Measurements from ENCODE around the gene CENPA. TPM values are rescaled to one million over a fixed set of nuclear protein-coding genes. Genes with fewer than 3 reads are reported as not detected.
"Not testable (repeated sequence)": the region's sequence is repeated elsewhere in the genome, so short reads cannot be mapped to it uniquely, and the experiment has no call there.

Gene CENPA
- total RNA-seq, 1 experiment from 2014 or later, result 45.8 TPM

DNA sequence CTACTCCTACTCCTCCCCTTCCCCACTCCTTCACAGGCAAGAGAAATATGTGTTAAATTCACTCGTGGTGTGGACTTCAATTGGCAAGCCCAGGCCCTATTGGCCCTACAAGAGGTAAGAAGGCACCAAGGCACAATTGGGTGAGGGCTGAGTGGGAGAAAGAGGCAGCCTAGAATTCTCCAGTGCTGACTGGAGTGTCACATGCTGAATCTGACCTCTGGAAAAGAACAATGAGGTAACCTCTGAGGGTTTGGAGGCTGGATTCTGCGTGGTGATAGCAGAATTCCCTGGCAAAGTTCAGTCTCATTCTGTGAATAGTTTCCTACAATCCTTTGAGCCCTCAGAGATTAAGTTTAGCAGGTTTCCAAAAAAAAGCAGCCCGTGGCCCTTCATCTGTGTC lies 6.9 kb downstream of the CENPA start:
- DNase-seq (ENCODE audit: low read depth, low spot score) (no peak), ATAC-seq (no peak)
- no peak overlapping the region for H3K4me3 ChIP-seq (replicated peaks in 1 of 2; ENCODE audit: low read depth in 1 of 2, low read length in 2 of 2)
- H3K4me2 ChIP-seq (ENCODE audit: low read length), result no peak overlapping the region
- ChIA-PET POLR2A (no interaction called here), CTCF (no interaction called here), RAD21 (ENCODE audit: low non-redundant PET in 1 of 2, low total read pairs in 2 of 2, uncharacterized antibody in 2 of 2, unreplicated experiment in 2 of 2) (no interaction called here)
- no peak overlapping the region for H2AFZ ChIP-seq (ENCODE audit: low read depth, low read length, poor library complexity, severe bottlenecking)
- H3K36me3 ChIP-seq (ENCODE audit: control insufficient read depth in 1 of 2, insufficient read depth in 2 of 2, low read length in 2 of 2), result peaks cover 29 to 64% of the 10 kb centered on the region in 2 experiments
- H4K20me1 ChIP-seq (ENCODE audit: insufficient read depth), result no peaks in the 10 kb centered on the region; the same call in 1 of the 2 replicates
- BruUV-seq (replicated peaks), result no TSS peak
- intact Hi-C loops (cut with micrococcal nuclease), result no loop called here
- H3K27me3 ChIP-seq (ENCODE audit: insufficient read depth, low read length), result no peaks in the 10 kb centered on the region
- H3K4me1 ChIP-seq (ENCODE audit: control insufficient read depth in 1 of 2, insufficient read depth in 2 of 2, low read length in 2 of 2), result 0 out of 4 replicates have a peak, but pooled peaks cover 0 to 4% of the 10 kb centered on the region in 2 experiments
- no peak overlapping the region for H3K9ac ChIP-seq (ENCODE audit: low read length)
- no peak overlapping the region for H3K27ac ChIP-seq (ENCODE audit: low read depth, low read length)
- H3K9me2 ChIP-seq (ENCODE audit: insufficient read depth), result no peaks in the 10 kb centered on the region
- H3K9me3 ChIP-seq (ENCODE audit: control insufficient read depth in 1 of 2, insufficient read depth in 1 of 2, low read depth in 1 of 2, low read length in 2 of 2), result no peaks in the 10 kb centered on the region
- TF ChIP-seq, protein P1, sequence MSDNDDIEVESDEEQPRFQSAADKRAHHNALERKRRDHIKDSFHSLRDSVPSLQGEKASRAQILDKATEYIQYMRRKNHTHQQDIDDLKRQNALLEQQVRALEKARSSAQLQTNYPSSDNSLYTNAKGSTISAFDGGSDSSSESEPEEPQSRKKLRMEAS (IDR thresholded peaks at IDR 0.05), result no peak
- TF ChIP-seq, protein P2, sequence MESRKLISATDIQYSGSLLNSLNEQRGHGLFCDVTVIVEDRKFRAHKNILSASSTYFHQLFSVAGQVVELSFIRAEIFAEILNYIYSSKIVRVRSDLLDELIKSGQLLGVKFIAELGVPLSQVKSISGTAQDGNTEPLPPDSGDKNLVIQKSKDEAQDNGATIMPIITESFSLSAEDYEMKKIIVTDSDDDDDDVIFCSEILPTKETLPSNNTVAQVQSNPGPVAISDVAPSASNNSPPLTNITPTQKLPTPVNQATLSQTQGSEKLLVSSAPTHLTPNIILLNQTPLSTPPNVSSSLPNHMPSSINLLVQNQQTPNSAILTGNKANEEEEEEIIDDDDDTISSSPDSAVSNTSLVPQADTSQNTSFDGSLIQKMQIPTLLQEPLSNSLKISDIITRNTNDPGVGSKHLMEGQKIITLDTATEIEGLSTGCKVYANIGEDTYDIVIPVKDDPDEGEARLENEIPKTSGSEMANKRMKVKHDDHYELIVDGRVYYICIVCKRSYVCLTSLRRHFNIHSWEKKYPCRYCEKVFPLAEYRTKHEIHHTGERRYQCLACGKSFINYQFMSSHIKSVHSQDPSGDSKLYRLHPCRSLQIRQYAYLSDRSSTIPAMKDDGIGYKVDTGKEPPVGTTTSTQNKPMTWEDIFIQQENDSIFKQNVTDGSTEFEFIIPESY (IDR thresholded peaks at IDR 0.05; ENCODE audit: extremely low read depth, insufficient replicate concordance, low read length), result no peak
- peaks cover 44% of the 10 kb centered on the region for H3K79me2 ChIP-seq (ENCODE audit: insufficient read depth, low read length)

DNA sequence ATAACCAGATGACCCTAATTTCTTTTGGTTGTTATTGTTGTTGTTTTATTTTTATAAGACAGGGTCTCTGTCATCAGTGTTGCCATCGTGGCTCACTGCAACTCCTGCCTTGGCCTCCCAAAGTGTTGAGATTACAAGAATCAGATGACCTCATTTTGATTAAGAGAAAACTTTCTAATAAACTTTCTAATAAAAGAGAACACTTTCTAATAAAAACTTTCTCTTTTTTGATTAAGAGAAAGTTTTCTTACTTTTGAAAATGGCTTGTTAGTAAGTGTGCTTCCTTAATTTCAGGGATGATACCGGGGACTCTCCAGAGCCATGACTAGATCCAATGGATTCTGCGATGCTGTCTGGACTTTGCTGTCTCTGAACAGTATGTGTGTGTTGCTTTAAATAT lies 7.7 kb downstream of the CENPA start:
- Histone ChIP-seq H3K4me3 (replicated peaks in 1 of 2; ENCODE audit: low read depth in 1 of 2, low read length in 2 of 2) (no peak overlapping the region), H3K27me3 (ENCODE audit: insufficient read depth, low read length) (no peaks in the 10 kb centered on the region), H3K9me3 (ENCODE audit: control insufficient read depth in 1 of 2, insufficient read depth in 1 of 2, low read depth in 1 of 2, low read length in 2 of 2) (no peaks in the 10 kb centered on the region), H3K27ac (ENCODE audit: low read depth, low read length) (no peak overlapping the region), H3K79me2 (ENCODE audit: insufficient read depth, low read length) (peaks cover 36% of the 10 kb centered on the region), H3K9ac (ENCODE audit: low read length) (no peak overlapping the region), H3K4me1 (ENCODE audit: control insufficient read depth in 1 of 2, insufficient read depth in 2 of 2, low read length in 2 of 2) (no peaks in the 10 kb centered on the region), H3K4me2 (ENCODE audit: low read length) (no peak overlapping the region), H3K36me3 (ENCODE audit: control insufficient read depth in 1 of 2, insufficient read depth in 2 of 2, low read length in 2 of 2) (peaks cover 29 to 58% of the 10 kb centered on the region in 2 experiments), H2AFZ (ENCODE audit: low read depth, low read length, poor library complexity, severe bottlenecking) (no peak overlapping the region), H4K20me1 (ENCODE audit: insufficient read depth) (no peaks in the 10 kb centered on the region; the same call in 1 of the 2 replicates), H3K9me2 (ENCODE audit: insufficient read depth) (no peaks in the 10 kb centered on the region)
- BruUV-seq (replicated peaks), result no TSS peak
- CTCF ChIA-PET, result no interaction called here
- no peak for ATAC-seq
- TF ChIP-seq POLR2AphosphoS5 (IDR thresholded peaks at IDR 0.05; ENCODE audit: low read depth, low read length), result no peak
- TF ChIP-seq ELF1 (IDR thresholded peaks at IDR 0.05; ENCODE audit: borderline replicate concordance, low read depth), result no peak
- no peak for TF ChIP-seq FOSL1 (IDR thresholded peaks at IDR 0.05; ENCODE audit: low read depth)
- TF ChIP-seq, protein P1 (IDR thresholded peaks at IDR 0.05), result no peak
- RAD21 ChIA-PET (ENCODE audit: low non-redundant PET in 1 of 2, low total read pairs in 2 of 2, uncharacterized antibody in 2 of 2, unreplicated experiment in 2 of 2), result no interaction called here
- POLR2A ChIA-PET, result no interaction called here
- intact Hi-C loops (cut with micrococcal nuclease), result no loop called here
- DNase-seq (ENCODE audit: low read depth, low spot score), result no peak

DNA sequence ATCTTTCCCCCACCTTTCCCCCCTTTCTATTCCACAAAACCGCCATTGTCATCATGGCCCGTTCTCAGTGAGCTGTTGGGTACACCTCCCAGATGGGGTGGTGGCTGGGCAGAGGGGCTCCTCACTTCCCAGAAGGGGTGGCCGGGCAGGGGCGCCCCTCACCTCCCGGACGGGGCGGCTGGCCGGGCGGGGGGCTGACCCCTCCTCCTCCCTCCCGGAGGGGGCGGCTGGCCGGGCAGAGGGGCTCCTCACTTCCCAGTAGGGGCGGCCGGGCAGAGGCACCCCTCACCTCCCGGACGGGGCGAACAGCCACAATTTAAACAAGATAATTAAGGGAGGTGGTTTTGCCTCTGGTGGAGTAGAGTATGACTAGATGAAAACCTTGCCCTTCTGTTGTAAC lies 9.3 kb downstream of the CENPA start:
- H3K9me2 ChIP-seq (ENCODE audit: insufficient read depth); H2AFZ ChIP-seq (ENCODE audit: low read depth, low read length, poor library complexity, severe bottlenecking); ATAC-seq; RAD21 ChIA-PET (ENCODE audit: low non-redundant PET in 1 of 2, low total read pairs in 2 of 2, uncharacterized antibody in 2 of 2, unreplicated experiment in 2 of 2); H4K20me1 ChIP-seq (ENCODE audit: insufficient read depth); H3K27ac ChIP-seq (ENCODE audit: low read depth, low read length); DNase-seq (ENCODE audit: low read depth, low spot score); CTCF ChIA-PET; POLR2A ChIA-PET; H3K27me3 ChIP-seq (ENCODE audit: insufficient read depth, low read length); H3K9me3 ChIP-seq (ENCODE audit: control insufficient read depth in 1 of 2, insufficient read depth in 1 of 2, low read depth in 1 of 2, low read length in 2 of 2); BruUV-seq (replicated peaks); H3K4me3 ChIP-seq (replicated peaks in 1 of 2; ENCODE audit: low read depth in 1 of 2, low read length in 2 of 2); intact Hi-C loops (cut with micrococcal nuclease); H3K9ac ChIP-seq (ENCODE audit: low read length); H3K4me2 ChIP-seq (ENCODE audit: low read length); H3K4me1 ChIP-seq (ENCODE audit: control insufficient read depth in 1 of 2, insufficient read depth in 2 of 2, low read length in 2 of 2): not testable (repeated sequence)
- Histone ChIP-seq H3K79me2 (ENCODE audit: insufficient read depth, low read length) (peaks cover 20% of the 10 kb centered on the region), H3K36me3 (ENCODE audit: control insufficient read depth in 1 of 2, insufficient read depth in 2 of 2, low read length in 2 of 2) (peaks cover 29 to 47% of the 10 kb centered on the region in 2 experiments)

Measured in HCT116 (cell line).